Duodenal mucosa (tissue), 2 donors: ENCODE data around the gene HBEGF.

ENCODE experiments used
- H3K27ac ChIP-seq: one replicate; pipeline ENCODE4 v1.7.0; 2013; ENCODE audit warnings: low read depth, low read length
- H3K27me3 ChIP-seq, 2 donors: one replicate each; pipeline ENCODE4 v1.7.0; 2013; ENCODE audit warnings: low read length in 2 of 2, control low read depth in 1 of 2; ENCODE audit not compliant: insufficient read depth in 2 of 2, control insufficient read depth in 1 of 2
- H3K36me3 ChIP-seq, 2 donors: one replicate each; pipeline ENCODE4 v1.7.0; 2013; ENCODE audit warnings: low read length in 2 of 2, control low read depth in 1 of 2; ENCODE audit not compliant: insufficient read depth in 2 of 2, control insufficient read depth in 1 of 2
- H3K4me1 ChIP-seq, 2 donors: one replicate each; pipeline ENCODE4 v1.7.0; 2013; ENCODE audit warnings: low read length in 2 of 2, control low read depth in 1 of 2; ENCODE audit not compliant: insufficient read depth in 2 of 2, control insufficient read depth in 1 of 2
- H3K4me3 ChIP-seq, 2 donors: one replicate each; pipeline ENCODE4 v1.7.0; 2013; ENCODE audit warnings: low read length in 2 of 2, low read depth in 1 of 2
- H3K9ac ChIP-seq, 2 donors: one replicate each; pipeline ENCODE4 v1.7.0; 2013; ENCODE audit warnings: low read length in 2 of 2, low read depth in 1 of 2
- H3K9me3 ChIP-seq, 2 donors: one replicate each; pipeline ENCODE4 v1.7.0; 2013; ENCODE audit warnings: low read length in 2 of 2, control low read depth in 1 of 2; ENCODE audit not compliant: control insufficient read depth in 1 of 2

The HBEGF gene

GRCh38 chr5:140338908-140339307, 7.5 kb downstream of the HBEGF start:
- Histone ChIP-seq H3K4me1 (peaks cover 10 to 11% of the 10 kb centered on the region in 2 donors), H3K36me3 (peaks cover 24 to 46% of the 10 kb centered on the region in 2 donors), H3K9me3 (no peaks in the 10 kb centered on the region), H3K9ac (no peak overlapping the region), H3K27me3 (no peaks in the 10 kb centered on the region), H3K4me3 (no peak overlapping the region), H3K27ac (no peak overlapping the region)

GRCh38 chr5:140338336-140338735, 8.1 kb downstream of the HBEGF start:
- peaks cover 25 to 51% of the 10 kb centered on the region in 2 donors for H3K36me3 ChIP-seq
- H3K9me3 ChIP-seq: no peaks in the 10 kb centered on the region
- H3K27ac ChIP-seq: no peak overlapping the region
- H3K4me1 ChIP-seq: peaks cover 7 to 11% of the 10 kb centered on the region in 2 donors
- H3K27me3 ChIP-seq: no peaks in the 10 kb centered on the region
- no peak overlapping the region for H3K9ac ChIP-seq
- no peak overlapping the region for H3K4me3 ChIP-seq

- no peak overlapping the region for H3K27ac ChIP-seq
Measured at GRCh38 chr5:140337880-140338279, 8.5 kb downstream of the HBEGF start.

GRCh38 chr5:140336388-140336787, 10.0 kb downstream of the HBEGF start:
- peaks cover 0 to 2% of the 10 kb centered on the region in 2 donors for H3K4me1 ChIP-seq
- no peaks in the 10 kb centered on the region for H3K27me3 ChIP-seq
- H3K4me3 ChIP-seq: no peak overlapping the region
- H3K36me3 ChIP-seq: peaks cover 19 to 51% of the 10 kb centered on the region in 2 donors
- H3K27ac ChIP-seq: no peak overlapping the region
- no peaks in the 10 kb centered on the region for H3K9me3 ChIP-seq
- H3K9ac ChIP-seq: no peak overlapping the region

More at GRCh38 chr5:140337880-140338279, 8.5 kb downstream of the HBEGF start:
- no peak overlapping the region for H3K9ac ChIP-seq
- H3K36me3 ChIP-seq: peaks cover 24 to 54% of the 10 kb centered on the region in 2 donors
- no peaks in the 10 kb centered on the region for H3K27me3 ChIP-seq
- H3K9me3 ChIP-seq: no peaks in the 10 kb centered on the region
- H3K4me3 ChIP-seq: no peak overlapping the region
- H3K4me1 ChIP-seq: peaks cover 3 to 11% of the 10 kb centered on the region in 2 donors

GRCh38 chr5:140331638-140332037, 14.8 kb downstream of the HBEGF start:
- Histone ChIP-seq H3K27ac (no peak overlapping the region), H3K27me3 (no peaks in the 10 kb centered on the region), H3K9ac (no peak overlapping the region), H3K36me3 (peaks cover 9 to 34% of the 10 kb centered on the region in 2 donors), H3K4me1 (no peaks in the 10 kb centered on the region), H3K9me3 (no peaks in the 10 kb centered on the region), H3K4me3 (no peak overlapping the region)

GRCh38 chr5:140329739-140330481, 16.5 kb downstream of the HBEGF start:
- H3K4me1 ChIP-seq: no peaks in the 10 kb centered on the region
- H3K9ac ChIP-seq: no peak overlapping the region
- no peak overlapping the region for H3K27ac ChIP-seq

GRCh38 chr5:140328036-140328764, 18.2 kb downstream of the HBEGF start:
- Histone ChIP-seq H3K9ac (no peak overlapping the region), H3K9me3 (no peaks in the 10 kb centered on the region), H3K4me3 (no peak overlapping the region), H3K36me3 (peaks cover 1 to 12% of the 10 kb centered on the region in 2 donors), H3K27ac (no peak overlapping the region), H3K27me3 (no peaks in the 10 kb centered on the region), H3K4me1 (peaks cover 0 to 11% of the 10 kb centered on the region in 2 donors)

More at GRCh38 chr5:140329739-140330481, 16.5 kb downstream of the HBEGF start:
- no peaks in the 10 kb centered on the region for H3K9me3 ChIP-seq
- H3K4me3 ChIP-seq: no peak overlapping the region
- H3K36me3 ChIP-seq: peaks cover 9 to 22% of the 10 kb centered on the region in 2 donors
- no peaks in the 10 kb centered on the region for H3K27me3 ChIP-seq

- Histone ChIP-seq H3K36me3 (peaks cover 0 to 6% of the 10 kb centered on the region in 2 donors), H3K27ac (no peak overlapping the region)
Measured at GRCh38 chr5:140327589-140327988, 18.8 kb downstream of the HBEGF start.

GRCh38 chr5:140325486-140325885, 20.9 kb downstream of the HBEGF start:
- Histone ChIP-seq H3K36me3 (no peaks in the 10 kb centered on the region), H3K9ac (no peak overlapping the region), H3K4me1 (peaks cover 0 to 23% of the 10 kb centered on the region in 2 donors), H3K4me3 (no peak overlapping the region), H3K27ac (no peak overlapping the region), H3K27me3 (no peaks in the 10 kb centered on the region), H3K9me3 (no peaks in the 10 kb centered on the region)

More at GRCh38 chr5:140327589-140327988, 18.8 kb downstream of the HBEGF start:
- Histone ChIP-seq H3K4me3 (no peak overlapping the region), H3K4me1 (peaks cover 0 to 14% of the 10 kb centered on the region in 2 donors), H3K27me3 (no peaks in the 10 kb centered on the region), H3K9me3 (no peaks in the 10 kb centered on the region), H3K9ac (no peak overlapping the region)

GRCh38 chr5:140324617-140325241, 21.7 kb downstream of the HBEGF start:
- Histone ChIP-seq H3K27me3 (no peaks in the 10 kb centered on the region), H3K36me3 (no peaks in the 10 kb centered on the region), H3K9ac (no peak overlapping the region), H3K4me1 (peaks cover 0 to 23% of the 10 kb centered on the region in 2 donors), H3K27ac (no peak overlapping the region), H3K4me3 (no peak overlapping the region), H3K9me3 (no peaks in the 10 kb centered on the region)
